H1 (cell line): ENCODE results near the gene VSNL1. TPM values are rescaled to one million over a fixed set of nuclear protein-coding genes. Genes with fewer than 3 reads are reported as not detected.

Experiments
- BCL11A ChIP-seq, 2 experiments: IDR thresholded peaks; one replicate each; pipeline ENCODE4 v1.6.1; 2011; ENCODE audit warnings: low read depth in 2 of 2, low read length in 2 of 2, mild to moderate bottlenecking in 2 of 2
- CEBPB ChIP-seq: IDR thresholded peaks from 2 replicates; pipeline ENCODE4 v1.6.1; 2012; ENCODE audit warnings: low read depth, low read length
- CHD7 ChIP-seq: fragments of 300-600 bp; sonication (generic); IDR thresholded peaks from 2 replicates; pipeline ENCODE4 v1.7.1; 2012; ENCODE audit warnings: low read length, moderate library complexity, mild to moderate bottlenecking, inconsistent platforms; ENCODE audit not compliant: insufficient replicate concordance
- TAF1 ChIP-seq: IDR thresholded peaks from 2 replicates; pipeline ENCODE4 v1.6.1; 2011; ENCODE audit warnings: mild to moderate bottlenecking, low read depth, low read length
- polyA plus RNA-seq, 7 experiments: library from polyadenylated mRNA; depleted of rRNA in 3 of 7; stranded (reverse) in 5 of 7; unstranded in 2 of 7; fragments of >200 nt in 5 of 7; fragments of 200-250 nt in 2 of 7; gene quantifications; 1 replicate in 5 of 7; 2 replicates in 1 of 7; 4 replicates in 1 of 7; pipeline versions ENCODE4 v1.2.1 to v1.2.3, GENCODE V29; 2011 to 2013; ENCODE audit warnings: missing spikeins in 2 of 7, mixed read lengths in 2 of 7
- total RNA-seq: library from RNA; stranded (reverse); fragmentation: NEBNext Ultra II Directional; extraction: Animal tissue kit (Norgen Biotek cat#: 25700); gene quantifications from 2 replicates; pipeline ENCODE4 v1.2.1, GENCODE V29; 2021

Gene VSNL1
- total and polyA plus RNA-seq, 2 of the 8 experiments (the other 6 are each of a cell fraction or from before 2014, with no cell fraction given), result 49.4 to 108 TPM

GRCh38 chr2:17638196-17638743 is 97.8 kb downstream of the VSNL1 start (continued):
- no peak for TF ChIP-seq CHD7
- no peak for TF ChIP-seq TAF1
- TF ChIP-seq BCL11A (IDR thresholded peaks at IDR 0.05; ENCODE audit: low read depth in 2 of 2, low read length in 2 of 2), result no peak
- no peak for TF ChIP-seq CEBPB
